ENCODE results near the gene CPEB3.

DNA sequence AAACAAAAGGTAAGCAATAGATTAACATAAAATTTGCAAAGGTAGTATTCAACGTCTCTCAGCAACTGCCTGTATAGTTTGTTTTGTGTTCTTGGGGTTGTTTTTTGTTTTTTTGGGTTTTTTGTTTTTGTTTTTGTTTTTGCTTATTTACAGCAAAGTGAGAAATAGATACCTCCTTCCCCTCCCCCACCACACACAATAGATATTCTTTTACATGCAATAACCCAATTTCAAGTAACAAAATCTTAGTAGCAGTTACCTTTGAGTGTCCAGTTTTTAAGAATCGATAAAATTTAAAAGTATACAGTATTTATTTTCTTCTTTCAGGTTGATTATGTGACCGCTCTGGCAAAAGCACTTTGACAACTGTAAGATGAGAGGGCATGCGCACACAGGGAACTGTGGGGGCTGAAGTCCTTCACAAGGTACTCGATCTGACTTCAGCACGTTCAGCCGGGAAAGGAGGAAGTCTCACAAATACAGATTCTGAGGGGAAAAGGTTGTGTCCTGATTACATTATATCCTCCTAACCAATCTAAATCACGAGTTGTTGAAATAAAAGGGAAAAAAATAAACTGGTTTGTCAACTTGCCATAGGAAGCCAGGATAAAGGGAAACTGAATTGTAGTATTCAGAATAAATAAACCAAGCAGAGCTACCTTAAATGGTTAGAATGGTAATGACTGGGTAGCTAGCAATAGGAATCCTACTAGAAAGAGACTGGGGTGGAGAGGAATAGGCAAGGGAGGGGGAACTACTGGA lies 47.8 kb downstream of the CPEB3 start:
- TF ChIP-seq CTCF (IDR thresholded peaks at IDR 0.05): no peak
- TF ChIP-seq ZFX (IDR thresholded peaks at IDR 0.05; ENCODE audit: borderline replicate concordance): no peak
